Panc1 (cell line): ENCODE data around the gene MSH2. TPM values are rescaled to one million over a fixed set of nuclear protein-coding genes. Genes with fewer than 3 reads are reported as not detected.
"Not testable (repeated sequence)": the region's sequence is repeated elsewhere in the genome, so short reads cannot be mapped to it uniquely, and the experiment has no call there.

Experiments used
- ATAC-seq: fragments of 200-7000 bp; cut with Tn5 transposase; 2 replicates; pipeline ENCODE4 v1.9.1; 2020; ENCODE audit warnings: mild to moderate bottlenecking, moderate library complexity
- BruUV-seq: library from RNA; stranded (reverse); fragments of 400-500 nt; replicated peaks from 2 replicates; lab custom pipeline; 2021; lab: Mats Ljungman, UMichigan
- CTCF ChIA-PET: fragments of 300-600 bp; sonication (Branson Sonifier 250); formaldehyde crosslinking; loops from one replicate; lab custom pipeline; 2022; ENCODE audit warnings: antibody characterized with exemption; lab: Charles Lee
- POLR2A ChIA-PET: fragments of 300-600 bp; sonication (Branson Sonifier 250); formaldehyde crosslinking; loops from one replicate; lab custom pipeline; 2022; ENCODE audit warnings: antibody characterized with exemption; lab: Charles Lee
- DNase-seq: peaks from one replicate; pipeline ENCODE4 v3.0.0-alpha.2; 2010; ENCODE audit warnings: low read depth, low spot score
- H3K27ac ChIP-seq: 2 replicates; pipeline ENCODE4 v1.5.1; 2011; ENCODE audit warnings: mild to moderate bottlenecking, low read length, inconsistent platforms
- H3K27me3 ChIP-seq: fragments of 200-500 bp; sonication (Bioruptor generic); 2 replicates; pipeline ENCODE4 v1.6.0; 2014; ENCODE audit warnings: low read length, inconsistent platforms; ENCODE audit not compliant: control insufficient read depth, insufficient read depth
- H3K36me3 ChIP-seq: fragments of 200-500 bp; sonication (Bioruptor generic); 2 replicates; pipeline ENCODE4 v1.5.1; 2014; ENCODE audit warnings: inconsistent platforms, mild to moderate bottlenecking, low read length, moderate library complexity; ENCODE audit not compliant: control insufficient read depth, insufficient read depth
- H3K4me1 ChIP-seq: 2 replicates; pipeline ENCODE4 v1.5.1; 2011; ENCODE audit warnings: inconsistent platforms, mild to moderate bottlenecking, low read length, moderate library complexity; ENCODE audit not compliant: control insufficient read depth, insufficient read depth
- H3K4me3 ChIP-seq, 2 experiments: 2 replicates each; pipeline ENCODE4 v1.5.1; 2011 to 2012; ENCODE audit warnings: low read depth in 2 of 2, low read length in 2 of 2, mild to moderate bottlenecking in 2 of 2, inconsistent platforms in 1 of 2, moderate library complexity in 1 of 2
- H3K9me3 ChIP-seq: fragments of 200-500 bp; sonication (Bioruptor generic); 2 replicates; pipeline ENCODE4 v1.5.1; 2014; ENCODE audit warnings: low read depth, mild to moderate bottlenecking, inconsistent platforms, low read length, moderate library complexity; ENCODE audit not compliant: control insufficient read depth, insufficient read depth
- POLR2AphosphoS5 ChIP-seq: IDR thresholded peaks from 2 replicates; pipeline ENCODE4 v1.6.1; 2012; ENCODE audit warnings: mild to moderate bottlenecking, low read depth, low read length, moderate library complexity
- SIN3A ChIP-seq: IDR thresholded peaks from 2 replicates; pipeline ENCODE4 v1.6.1; 2012; ENCODE audit warnings: low read depth, mild to moderate bottlenecking, low read length, moderate library complexity, borderline replicate concordance; ENCODE audit not compliant: insufficient read depth
- TCF7L2 ChIP-seq: IDR thresholded peaks from 2 replicates; pipeline ENCODE4 v1.6.1; 2011; ENCODE audit warnings: mild to moderate bottlenecking, low read depth, low read length, inconsistent platforms
- in situ Hi-C: cut with HindIII; loops from 2 replicates; pipeline ENCODE4 v1.10.0; 2016; ENCODE audit warnings: low sequenced_read_pairs, low pct_unique_long_range_greater_than_20kb
- intact Hi-C: fragments of 100-400 bp; cut with micrococcal nuclease; formaldehyde crosslinking; loops from one replicate; pipeline ENCODE4 v1.10.0; 2022; ENCODE audit not compliant: unreplicated experiment
- total RNA-seq: library from RNA; stranded (reverse); gene quantifications from one replicate; pipeline ENCODE4 v1.2.1, GENCODE V29; 2021; ENCODE audit not compliant: unreplicated experiment
- TF ChIP-seq, protein P1 (sequence below): fragments of 450-650 bp; IDR thresholded peaks from 2 replicates; pipeline ENCODE4 v1.5.1; 2017; ENCODE audit warnings: mild to moderate bottlenecking
- TF ChIP-seq, protein P2 (sequence below), 2 experiments: IDR thresholded peaks; 2 replicates each; pipeline ENCODE4 v1.6.1; 2011 to 2012; ENCODE audit warnings: low read depth in 2 of 2, control low read depth in 1 of 2, low read length in 1 of 2, mild to moderate bottlenecking in 1 of 2, moderate library complexity in 1 of 2; ENCODE audit not compliant: insufficient read depth in 1 of 2

Gene MSH2
- total RNA-seq, 1 experiment from 2014 or later: 72.2 TPM

DNA sequence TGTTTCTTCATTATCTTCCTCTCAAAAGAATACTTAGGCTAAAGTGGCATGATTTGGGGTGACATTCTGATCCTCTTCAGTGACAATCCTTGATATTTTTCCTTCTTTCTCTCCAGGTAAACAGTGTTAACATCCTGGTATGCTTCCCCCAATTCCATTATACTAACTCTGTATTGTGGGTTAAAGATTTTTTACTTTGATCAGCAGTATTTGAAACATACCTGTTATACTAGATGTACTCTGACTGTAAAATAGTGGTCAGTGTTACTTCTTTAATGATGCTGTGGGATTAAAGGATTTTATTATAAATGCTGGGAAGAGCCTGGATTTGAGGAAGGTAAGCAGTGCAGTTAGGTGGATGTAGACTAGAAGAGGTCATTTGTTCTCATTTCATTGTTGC lies 48.8 kb downstream of the MSH2 start:
- Histone ChIP-seq H3K4me1 (no peaks in the 10 kb centered on the region), H3K9me3 (no peaks in the 10 kb centered on the region), H3K27me3 (no peaks in the 10 kb centered on the region), H3K27ac (no peak overlapping the region), H3K36me3 (no peaks in the 10 kb centered on the region), H3K4me3 (no peak overlapping the region)
- in situ Hi-C loops: no loop called here
- ATAC-seq (no peak), DNase-seq (no peak)
- TF ChIP-seq, protein P1, sequence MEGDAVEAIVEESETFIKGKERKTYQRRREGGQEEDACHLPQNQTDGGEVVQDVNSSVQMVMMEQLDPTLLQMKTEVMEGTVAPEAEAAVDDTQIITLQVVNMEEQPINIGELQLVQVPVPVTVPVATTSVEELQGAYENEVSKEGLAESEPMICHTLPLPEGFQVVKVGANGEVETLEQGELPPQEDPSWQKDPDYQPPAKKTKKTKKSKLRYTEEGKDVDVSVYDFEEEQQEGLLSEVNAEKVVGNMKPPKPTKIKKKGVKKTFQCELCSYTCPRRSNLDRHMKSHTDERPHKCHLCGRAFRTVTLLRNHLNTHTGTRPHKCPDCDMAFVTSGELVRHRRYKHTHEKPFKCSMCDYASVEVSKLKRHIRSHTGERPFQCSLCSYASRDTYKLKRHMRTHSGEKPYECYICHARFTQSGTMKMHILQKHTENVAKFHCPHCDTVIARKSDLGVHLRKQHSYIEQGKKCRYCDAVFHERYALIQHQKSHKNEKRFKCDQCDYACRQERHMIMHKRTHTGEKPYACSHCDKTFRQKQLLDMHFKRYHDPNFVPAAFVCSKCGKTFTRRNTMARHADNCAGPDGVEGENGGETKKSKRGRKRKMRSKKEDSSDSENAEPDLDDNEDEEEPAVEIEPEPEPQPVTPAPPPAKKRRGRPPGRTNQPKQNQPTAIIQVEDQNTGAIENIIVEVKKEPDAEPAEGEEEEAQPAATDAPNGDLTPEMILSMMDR: no peak
- TF ChIP-seq SIN3A (no peak), TCF7L2 (no peak), POLR2AphosphoS5 (no peak)
- TF ChIP-seq, protein P2, sequence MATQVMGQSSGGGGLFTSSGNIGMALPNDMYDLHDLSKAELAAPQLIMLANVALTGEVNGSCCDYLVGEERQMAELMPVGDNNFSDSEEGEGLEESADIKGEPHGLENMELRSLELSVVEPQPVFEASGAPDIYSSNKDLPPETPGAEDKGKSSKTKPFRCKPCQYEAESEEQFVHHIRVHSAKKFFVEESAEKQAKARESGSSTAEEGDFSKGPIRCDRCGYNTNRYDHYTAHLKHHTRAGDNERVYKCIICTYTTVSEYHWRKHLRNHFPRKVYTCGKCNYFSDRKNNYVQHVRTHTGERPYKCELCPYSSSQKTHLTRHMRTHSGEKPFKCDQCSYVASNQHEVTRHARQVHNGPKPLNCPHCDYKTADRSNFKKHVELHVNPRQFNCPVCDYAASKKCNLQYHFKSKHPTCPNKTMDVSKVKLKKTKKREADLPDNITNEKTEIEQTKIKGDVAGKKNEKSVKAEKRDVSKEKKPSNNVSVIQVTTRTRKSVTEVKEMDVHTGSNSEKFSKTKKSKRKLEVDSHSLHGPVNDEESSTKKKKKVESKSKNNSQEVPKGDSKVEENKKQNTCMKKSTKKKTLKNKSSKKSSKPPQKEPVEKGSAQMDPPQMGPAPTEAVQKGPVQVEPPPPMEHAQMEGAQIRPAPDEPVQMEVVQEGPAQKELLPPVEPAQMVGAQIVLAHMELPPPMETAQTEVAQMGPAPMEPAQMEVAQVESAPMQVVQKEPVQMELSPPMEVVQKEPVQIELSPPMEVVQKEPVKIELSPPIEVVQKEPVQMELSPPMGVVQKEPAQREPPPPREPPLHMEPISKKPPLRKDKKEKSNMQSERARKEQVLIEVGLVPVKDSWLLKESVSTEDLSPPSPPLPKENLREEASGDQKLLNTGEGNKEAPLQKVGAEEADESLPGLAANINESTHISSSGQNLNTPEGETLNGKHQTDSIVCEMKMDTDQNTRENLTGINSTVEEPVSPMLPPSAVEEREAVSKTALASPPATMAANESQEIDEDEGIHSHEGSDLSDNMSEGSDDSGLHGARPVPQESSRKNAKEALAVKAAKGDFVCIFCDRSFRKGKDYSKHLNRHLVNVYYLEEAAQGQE (IDR thresholded peaks at IDR 0.05; ENCODE audit: insufficient read depth in 1 of 2, low read depth in 2 of 2, low read length in 1 of 2): no peak
- intact Hi-C loops: no loop called here
- POLR2A ChIA-PET: no interaction called here
- CTCF ChIA-PET: no interaction called here
- no TSS peak for BruUV-seq

DNA sequence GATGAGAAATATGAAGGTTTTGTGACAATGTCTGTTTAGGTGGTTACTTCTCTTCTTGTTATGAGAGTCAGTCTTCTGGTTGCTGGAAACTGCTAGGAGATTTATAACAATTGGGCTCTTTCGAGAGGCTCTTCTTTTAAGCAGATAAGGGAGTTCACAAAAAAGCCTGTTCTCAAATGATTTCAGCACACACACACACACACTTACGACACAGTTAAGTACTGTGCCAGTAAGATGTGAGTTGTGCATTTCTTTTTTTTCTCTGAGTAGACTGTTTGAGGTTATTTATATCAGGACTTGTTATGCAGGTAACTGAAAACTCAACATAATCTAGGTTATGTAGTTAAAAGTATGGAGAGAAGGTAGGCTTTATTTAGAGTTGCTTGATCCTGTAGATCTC lies 49.8 kb downstream of the MSH2 start:
- POLR2A ChIA-PET: no interaction called here
- no peak overlapping the region for H3K4me3 ChIP-seq
- CTCF ChIA-PET: no interaction called here
- no peak for DNase-seq
- H3K27me3 ChIP-seq: no peaks in the 10 kb centered on the region
- no peaks in the 10 kb centered on the region for H3K9me3 ChIP-seq
- TF ChIP-seq POLR2AphosphoS5: no peak
- no peak for TF ChIP-seq TCF7L2
- TF ChIP-seq SIN3A: no peak
- TF ChIP-seq, protein P2 (IDR thresholded peaks at IDR 0.05; ENCODE audit: insufficient read depth in 1 of 2, low read depth in 2 of 2, low read length in 1 of 2): no peak
- TF ChIP-seq, protein P1: no peak
- no TSS peak for BruUV-seq
- no peak overlapping the region for H3K27ac ChIP-seq
- in situ Hi-C loops (no loop called here), intact Hi-C loops (no loop called here)
- no peaks in the 10 kb centered on the region for H3K4me1 ChIP-seq
- no peak for ATAC-seq
- no peaks in the 10 kb centered on the region for H3K36me3 ChIP-seq

DNA sequence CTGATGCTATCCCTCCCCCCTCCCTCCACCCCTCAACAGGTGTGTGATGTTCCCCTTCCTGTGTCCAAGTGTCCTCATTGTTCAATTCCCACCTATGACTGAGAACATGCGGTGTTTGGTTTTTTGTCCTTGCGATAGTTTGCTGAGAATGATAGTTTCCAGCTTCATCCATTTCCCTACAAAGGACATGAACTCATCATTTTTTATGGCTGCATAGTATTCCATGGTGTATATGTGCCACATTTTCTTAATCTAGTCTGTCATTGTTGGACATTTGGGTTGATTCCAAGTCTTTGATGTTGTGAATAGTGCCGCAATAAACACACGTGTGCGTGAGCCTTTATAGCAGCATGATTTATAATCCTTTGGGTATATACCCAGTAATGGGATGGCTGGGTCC lies 51.9 kb downstream of the MSH2 start:
- BruUV-seq, DNase-seq, POLR2A ChIA-PET, H3K27me3 ChIP-seq, in situ Hi-C loops, H3K4me3 ChIP-seq, H3K27ac ChIP-seq, H3K36me3 ChIP-seq, intact Hi-C loops, ATAC-seq, H3K9me3 ChIP-seq, H3K4me1 ChIP-seq: not testable (repeated sequence)
- CTCF ChIA-PET: interaction anchor here (0.7 kb wide), 1 partner anchor 56 kb away, joined by 3 read pairs; no protein-coding TSS in a partner anchor
